Activated CD4-positive, alpha-beta T cell treated with anti-CD3 and anti-CD28 coated beads, Interleukin-2, amount 50 U/mL, for 4 hours (primary cell): ENCODE data around the gene CYP1B1.
"Not testable (repeated sequence)": the region's sequence is repeated elsewhere in the genome, so short reads cannot be mapped to it uniquely, and the experiment has no call there.

ENCODE experiments used
- DNase-seq, 2 experiments: peaks; one replicate each; pipeline ENCODE4 v3.0.0-alpha.2; 2020

Gene CYP1B1

DNA sequence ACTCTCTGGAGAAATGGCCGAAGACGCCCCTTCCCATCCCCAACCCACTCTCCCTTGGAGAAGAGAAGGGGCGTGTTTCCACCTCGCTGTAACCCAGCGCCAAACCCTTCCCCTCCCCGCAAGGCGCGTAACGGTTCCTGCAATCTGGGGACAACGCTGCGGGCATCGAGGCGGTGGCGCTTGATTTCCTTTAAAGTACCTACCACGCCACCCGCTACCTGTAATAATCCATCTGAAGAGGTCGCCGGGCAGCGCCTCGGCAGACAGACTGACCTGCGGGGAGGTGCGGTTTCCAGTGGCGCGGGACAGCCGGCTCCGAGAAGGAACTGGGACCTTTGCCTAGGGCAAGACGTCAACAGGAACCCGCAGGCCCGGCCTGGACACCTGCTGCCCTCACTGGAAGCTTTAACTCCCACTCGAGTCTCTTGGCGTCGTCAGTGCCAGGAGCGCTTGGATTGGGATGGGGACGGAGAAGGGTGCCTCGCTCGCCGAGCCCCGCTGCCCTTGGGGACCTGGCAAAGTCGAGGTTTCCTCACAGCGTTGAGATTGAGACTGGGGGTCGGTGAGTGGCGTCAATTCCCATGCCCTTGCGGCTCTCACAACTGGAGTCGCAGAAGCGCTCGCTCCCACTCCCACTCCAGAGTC is at the start of gene CYP1B1:
CYP1B1 (minus strand) TSS at position 645 of the 645 bp plus-strand sequence. CDS start 763 bp downstream, outside the sequence.
- DNase-seq = no peak

DNA sequence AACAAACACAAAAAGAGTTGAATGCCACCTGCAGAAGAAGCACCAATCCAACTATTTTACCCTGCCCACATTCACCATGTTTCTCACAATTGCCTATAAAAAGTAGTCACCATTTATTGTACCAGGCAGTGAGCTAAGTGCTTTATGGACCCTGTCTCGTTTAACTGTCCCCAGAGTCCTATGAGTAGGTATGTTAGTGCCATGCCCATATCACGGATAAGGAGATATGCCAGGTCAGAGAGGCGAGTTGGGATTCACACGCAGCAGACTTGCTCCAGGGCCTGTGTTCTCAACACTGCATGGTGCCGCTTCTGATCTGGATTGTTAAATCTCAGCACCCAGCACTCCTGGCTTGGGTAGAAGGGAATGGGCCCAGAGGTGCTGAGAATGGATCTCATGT is 49.1 kb upstream of the CYP1B1 start:
- no peak for DNase-seq

DNA sequence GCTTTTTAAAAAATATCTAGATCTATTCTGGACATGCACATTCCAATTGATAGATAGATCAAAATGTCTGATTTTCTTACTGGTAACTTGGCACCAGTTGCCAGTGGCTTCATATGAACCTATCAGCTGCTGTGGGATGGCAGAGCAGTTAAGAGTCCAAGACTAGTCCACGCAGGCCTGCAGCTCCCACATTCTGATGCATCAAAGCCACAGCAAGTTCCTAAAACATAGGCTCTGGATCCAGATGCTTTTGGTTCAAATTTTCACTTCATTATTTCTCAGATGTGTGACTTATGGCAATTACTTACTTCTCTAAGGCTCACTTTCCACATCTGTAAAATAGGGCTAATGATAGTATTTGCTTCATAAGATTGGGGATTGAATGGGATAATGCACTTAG is 48.0 kb upstream of the CYP1B1 start:
- DNase-seq = no peak

- no peak for DNase-seq
These were observed 46.4 kb upstream of the CYP1B1 start for GRCh38 chr2:38122344-38122743.

DNA sequence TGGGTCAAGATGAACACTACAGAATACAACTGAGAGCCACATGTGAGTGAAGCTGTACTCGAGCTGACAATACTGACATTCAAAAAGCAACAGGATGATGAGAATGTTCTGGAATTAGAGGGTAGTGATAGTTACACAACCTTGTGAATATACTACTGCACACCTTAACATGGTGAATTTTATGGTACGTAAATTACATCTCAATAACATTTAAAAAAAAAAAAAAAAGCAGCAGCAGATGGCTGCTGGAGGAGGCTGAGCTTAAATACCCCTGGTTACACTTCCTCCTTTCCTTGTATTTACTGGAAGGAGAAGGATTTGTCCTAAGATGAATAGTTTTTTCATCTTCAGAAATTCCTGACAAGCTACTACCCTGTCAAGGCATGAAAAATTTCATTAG is 45.5 kb upstream of the CYP1B1 start:
- DNase-seq = no peak

GRCh38 chr2:38120829-38121228 is 44.9 kb upstream of the CYP1B1 start:
- DNase-seq = no peak

GRCh38 chr2:38120264-38120592 is 44.3 kb upstream of the CYP1B1 start:
- DNase-seq = no peak

- no peak for DNase-seq
These were observed 40.8 kb upstream of the CYP1B1 start for GRCh38 chr2:38116762-38117161.

DNA sequence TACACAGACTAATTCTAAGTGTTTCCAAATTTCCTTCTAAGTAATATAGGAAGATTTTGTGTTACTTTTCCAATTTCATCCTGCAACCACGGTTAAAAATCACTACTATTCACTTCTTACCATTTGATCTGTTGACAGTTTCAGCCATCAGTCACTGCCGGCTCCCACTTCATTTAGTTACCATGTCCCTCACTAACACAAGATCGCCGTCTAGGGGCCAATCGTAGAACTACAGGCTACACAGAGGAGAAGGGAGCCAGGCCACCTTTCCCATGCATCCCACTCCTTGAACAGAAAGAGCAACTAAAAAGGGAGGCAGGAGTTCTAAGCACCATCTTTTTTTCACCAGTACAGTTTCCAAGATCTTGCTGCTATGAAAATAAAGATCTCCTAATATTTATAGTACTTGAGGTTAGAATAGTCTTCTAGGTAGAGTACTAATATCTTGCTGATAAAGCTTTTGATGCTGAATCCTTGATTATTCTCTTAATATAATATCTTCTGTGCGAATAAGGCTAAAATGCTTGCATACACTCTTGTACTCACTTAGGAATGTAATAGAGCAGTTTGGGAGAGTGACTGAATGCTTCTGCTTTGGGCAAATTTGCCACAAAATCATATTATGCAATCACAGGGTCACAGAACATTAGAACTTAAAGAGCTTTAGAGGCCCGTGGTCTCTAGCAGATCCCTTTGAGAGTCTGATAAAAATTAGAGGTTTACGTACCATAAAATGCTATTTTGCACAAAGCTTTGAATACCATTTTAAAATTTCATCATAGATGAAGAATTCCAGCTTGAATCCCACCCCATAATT is 39.5 kb upstream of the CYP1B1 start:
- peak; percentile 35 to 44 for DNase-seq

DNA sequence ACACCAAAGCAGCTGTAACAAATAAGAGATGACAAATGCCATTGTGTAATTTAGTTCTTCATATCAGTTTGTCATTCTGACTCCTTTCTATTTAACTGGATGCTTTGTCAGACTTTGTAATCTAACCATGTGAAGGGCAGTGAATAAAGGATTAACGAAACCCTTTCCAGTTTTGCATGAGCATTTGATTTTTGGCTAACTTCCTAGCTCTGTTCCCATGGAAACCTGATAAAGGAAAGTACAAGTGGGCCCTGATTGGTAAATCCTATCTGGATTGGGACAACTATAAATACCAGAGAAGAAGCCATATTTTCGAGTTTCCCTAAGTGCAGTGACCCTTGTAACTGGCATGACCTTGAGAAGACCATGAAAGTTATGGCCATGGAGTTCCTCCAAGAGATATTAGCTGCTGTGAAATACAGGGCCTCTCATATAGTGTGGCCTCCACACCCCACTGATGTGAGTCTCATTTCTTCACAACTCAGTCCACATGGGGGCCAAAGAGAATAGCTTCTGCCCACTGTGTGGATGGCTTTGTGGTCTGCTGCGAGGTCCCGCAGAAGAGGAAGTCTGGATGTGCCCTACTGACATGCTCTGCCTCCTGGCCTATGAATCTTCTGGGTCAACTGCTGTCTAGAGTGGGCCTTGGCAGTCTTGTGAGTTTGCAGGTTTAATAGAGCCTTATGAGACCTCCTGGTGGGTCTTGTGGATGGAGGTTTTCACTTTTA is 38.2 kb upstream of the CYP1B1 start:
- DNase-seq = no peak

DNA sequence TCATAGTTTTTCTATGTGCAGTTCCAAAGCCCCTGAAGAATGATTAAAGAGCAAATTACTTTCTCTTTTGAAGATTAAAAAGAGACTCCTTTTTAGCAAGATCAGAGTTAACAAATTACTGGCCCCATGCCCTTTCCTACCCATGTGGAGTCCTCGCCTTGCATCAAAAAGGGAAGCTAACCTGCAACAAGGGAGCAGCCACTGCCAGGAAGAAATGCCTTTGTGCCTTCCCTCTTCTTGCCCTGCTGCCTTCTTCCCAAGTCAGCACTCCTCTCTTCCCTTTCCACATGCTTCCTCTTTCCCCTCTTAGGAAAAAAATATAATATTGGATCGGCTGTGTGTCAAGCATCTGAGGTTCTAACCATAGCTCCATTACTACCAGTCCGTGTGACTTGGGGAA is 37.1 kb upstream of the CYP1B1 start:
- DNase-seq = no peak

- DNase-seq = not testable (repeated sequence)
These were observed 35.4 kb upstream of the CYP1B1 start for GRCh38 chr2:38111350-38111749.

DNA sequence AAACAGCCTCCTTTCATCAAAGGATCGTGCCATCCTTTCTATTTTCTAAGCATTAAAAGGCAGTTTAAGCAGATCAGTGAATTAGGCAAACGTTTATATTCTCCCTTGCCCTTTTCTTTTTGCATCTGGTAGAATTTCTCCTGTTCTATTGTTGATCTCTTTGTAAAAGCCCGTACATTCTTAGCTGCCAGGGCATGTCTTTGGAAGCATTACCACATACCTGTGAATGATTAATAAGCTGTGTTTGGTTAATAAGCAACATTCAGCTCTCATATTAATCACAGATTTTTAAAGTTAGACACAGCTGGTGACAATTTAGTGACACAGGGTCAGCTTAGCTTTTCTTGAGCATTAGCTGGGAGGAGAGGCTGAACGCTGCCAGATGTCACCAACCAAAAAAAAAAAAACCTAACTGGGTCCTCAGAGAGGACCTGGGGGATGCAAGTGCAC is 33.8 kb upstream of the CYP1B1 start:
- no peak for DNase-seq

GRCh38 chr2:38108907-38109731 is 33.2 kb upstream of the CYP1B1 start:
- no peak for DNase-seq

GRCh38 chr2:38107738-38108410 is 31.9 kb upstream of the CYP1B1 start:
- DNase-seq = no peak

GRCh38 chr2:38106405-38107094 is 30.6 kb upstream of the CYP1B1 start:
- DNase-seq = no peak

DNA sequence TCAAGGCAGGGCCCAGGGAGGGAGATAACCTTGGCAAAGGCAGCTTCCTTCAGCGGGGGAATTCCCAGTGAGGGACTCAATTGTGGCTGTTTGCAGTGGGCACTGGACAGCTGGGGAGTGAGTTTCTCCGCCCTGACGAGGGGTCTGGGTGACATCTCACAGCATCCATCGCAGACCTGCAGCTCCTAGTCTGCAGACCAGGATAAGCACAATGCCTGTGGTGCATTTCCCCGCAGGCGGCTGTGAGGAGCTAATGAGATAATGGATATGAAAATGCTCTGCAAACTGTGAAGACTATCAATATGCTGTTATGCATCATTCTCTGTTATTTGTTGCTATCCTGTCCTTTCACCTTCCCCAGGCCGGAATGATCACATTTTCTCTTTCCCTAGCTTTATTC is 30.0 kb upstream of the CYP1B1 start:
- no peak for DNase-seq

DNA sequence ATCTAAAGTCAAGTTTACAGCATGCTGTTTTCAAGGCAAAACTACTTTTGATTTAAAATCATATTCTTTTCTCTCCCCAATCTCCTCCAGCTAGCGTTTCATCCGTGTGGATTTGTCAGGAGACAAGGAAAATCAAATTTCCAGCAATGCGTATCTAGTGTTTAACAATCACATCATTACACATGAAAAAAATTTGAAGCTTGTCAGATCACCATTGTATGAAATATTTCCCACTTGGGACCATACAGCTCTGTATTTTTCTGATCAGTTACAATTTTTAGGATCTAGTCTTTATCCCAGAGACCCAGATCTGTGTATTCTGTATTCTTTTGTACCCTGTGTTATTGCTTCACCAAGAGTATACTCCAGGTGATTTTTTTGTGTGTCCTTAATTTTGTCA is 28.6 kb upstream of the CYP1B1 start:
- no peak for DNase-seq

GRCh38 chr2:38100328-38100727 is 24.4 kb upstream of the CYP1B1 start:
- no peak for DNase-seq

GRCh38 chr2:38099099-38100028 is 23.4 kb upstream of the CYP1B1 start:
- DNase-seq = no peak
